GM13976 (cell line): ENCODE results near the gene FN3KRP.

ENCODE experiments used
- DNase-seq: peaks from one replicate; pipeline ENCODE4 v3.0.0; 2012; ENCODE audit warnings: low spot score
- CTCF ChIP-seq: IDR thresholded peaks from 2 replicates; pipeline ENCODE4 v1.5.1; 2012; ENCODE audit warnings: borderline replicate concordance, mild to moderate bottlenecking; ENCODE audit not compliant: insufficient read depth; ENCODE audit errors: extremely low read depth, missing control alignments, control extremely low read depth
- in situ Hi-C: fragments of 300-500 bp; cut with MboI; formaldehyde crosslinking; loops from one replicate; pipeline ENCODE4 v1.12.0; 2022; ENCODE audit warnings: low sequenced_read_pairs, mixed read lengths, inconsistent platforms; ENCODE audit not compliant: unreplicated experiment

The FN3KRP gene

GRCh38 chr17:82718986-82719685 lies 2.6 kb downstream of the FN3KRP start:
- DNase-seq, result no peak
- in situ Hi-C loops, result no loop called here
- no peak for TF ChIP-seq CTCF

GRCh38 chr17:82720204-82720603 lies 3.7 kb downstream of the FN3KRP start:
- TF ChIP-seq CTCF, result no peak
- DNase-seq, result no peak
- in situ Hi-C loops, result no loop called here

- DNase-seq, result no peak
- TF ChIP-seq CTCF, result no peak
- in situ Hi-C loops, result no loop called here
Observed at GRCh38 chr17:82722341-82723013, 6.0 kb downstream of the FN3KRP start.

GRCh38 chr17:82723169-82723807 lies 6.8 kb downstream of the FN3KRP start:
- no peak for DNase-seq
- in situ Hi-C loops, result no loop called here
- TF ChIP-seq CTCF, result no peak

- no peak for TF ChIP-seq CTCF
- in situ Hi-C loops, result no loop called here
- DNase-seq, result no peak
Observed at GRCh38 chr17:82726427-82726826, 9.9 kb downstream of the FN3KRP start.

- no peak for DNase-seq
Observed at GRCh38 chr17:82729479-82730260, 13.2 kb downstream of the FN3KRP start.

More at GRCh38 chr17:82729479-82730260, 13.2 kb downstream of the FN3KRP start:
- in situ Hi-C loops, result no loop called here
- TF ChIP-seq CTCF, result no peak
